AG08396 (cell line): ENCODE data around the gene KIF20A.
"Not testable (repeated sequence)": the region's sequence is repeated elsewhere in the genome, so short reads cannot be mapped to it uniquely, and the experiment has no call there.

Source experiments
- DNase-seq: peaks from one replicate; pipeline ENCODE4 v3.0.0; 2012; ENCODE audit warnings: low spot score, mixed read lengths

Gene KIF20A

GRCh38 chr5:138186002-138186447 lies 7.1 kb downstream of the KIF20A start:
- no peak for DNase-seq

GRCh38 chr5:138188626-138189025 lies 9.7 kb downstream of the KIF20A start:
- DNase-seq = no peak

GRCh38 chr5:138192826-138193225 lies 13.9 kb downstream of the KIF20A start:
- no peak for DNase-seq

- DNase-seq = not testable (repeated sequence)
These were observed 14.9 kb downstream of the KIF20A start for GRCh38 chr5:138193859-138194258.

- no peak for DNase-seq
These were observed 32.1 kb downstream of the KIF20A start for GRCh38 chr5:138210985-138211384.

- DNase-seq = peak; percentile 18
These were observed 33.9 kb downstream of the KIF20A start for GRCh38 chr5:138212828-138213160.

- peak; percentile 97 for DNase-seq
These were observed 34.5 kb downstream of the KIF20A start, which contains the start of gene CDC23 for GRCh38 chr5:138213161-138214029. TSS of gene CDC23 (minus strand) at chr5:138213323. CDS start at chr5:138213312, 11 bp downstream.

- DNase-seq = no peak
These were observed 37.9 kb downstream of the KIF20A start for GRCh38 chr5:138216799-138217198.

- no peak for DNase-seq
These were observed 44.6 kb downstream of the KIF20A start for GRCh38 chr5:138223532-138223931.

GRCh38 chr5:138224712-138225111 lies 45.8 kb downstream of the KIF20A start:
- DNase-seq = no peak

GRCh38 chr5:138226910-138227309 lies 48.0 kb downstream of the KIF20A start:
- DNase-seq = no peak

GRCh38 chr5:138229387-138229786 lies 50.5 kb downstream of the KIF20A start:
- DNase-seq = no peak

- no peak for DNase-seq
These were observed 51.3 kb downstream of the KIF20A start for GRCh38 chr5:138230261-138230660.

GRCh38 chr5:138230981-138231589 lies 52.2 kb downstream of the KIF20A start:
- no peak for DNase-seq

- DNase-seq = no peak
These were observed 54.4 kb downstream of the KIF20A start for GRCh38 chr5:138233280-138233679.

- no peak for DNase-seq
These were observed 55.7 kb downstream of the KIF20A start for GRCh38 chr5:138234651-138235050.
